Astrocyte (in vitro differentiated cells and primary cell): Measurements from ENCODE around the gene ADGRL1. TPM values are rescaled to one million over a fixed set of nuclear protein-coding genes. Genes with fewer than 3 reads are reported as not detected.

Experiments used
- DNase-seq: peaks from one replicate; pipeline ENCODE4 v3.0.0-alpha.2; 2010; ENCODE audit warnings: low read depth
- FAIRE-seq: peaks from 2 replicates; lab custom pipeline; 2011; peaks lifted over from hg19 to GRCh38; lab: Jason Lieb, UNC
- H2AFZ ChIP-seq: 2 replicates; pipeline ENCODE4 v1.6.0; 2012; ENCODE audit warnings: low read depth, low read length, inconsistent platforms
- H3K27ac ChIP-seq: 2 replicates; pipeline ENCODE4 v1.5.1; 2011; ENCODE audit warnings: low read depth, low read length, inconsistent platforms
- H3K27me3 ChIP-seq: 2 replicates; pipeline ENCODE4 v1.6.0; 2011; ENCODE audit warnings: low read length, inconsistent platforms; ENCODE audit not compliant: insufficient read depth
- H3K36me3 ChIP-seq: 2 replicates; pipeline ENCODE4 v1.5.1; 2011; ENCODE audit warnings: low read length, inconsistent platforms; ENCODE audit not compliant: insufficient read depth
- H3K4me1 ChIP-seq: 2 replicates; pipeline ENCODE4 v1.5.1; 2011; ENCODE audit warnings: low read length, inconsistent platforms; ENCODE audit not compliant: insufficient read depth
- H3K4me2 ChIP-seq: 2 replicates; pipeline ENCODE4 v1.6.0; 2012; ENCODE audit warnings: low read length, inconsistent platforms
- H3K4me3 ChIP-seq: 2 replicates; pipeline ENCODE4 v1.5.1; 2011; ENCODE audit warnings: low read depth, mild to moderate bottlenecking, low read length, inconsistent platforms; ENCODE audit not compliant: insufficient read depth
- H3K79me2 ChIP-seq: 2 replicates; pipeline ENCODE4 v1.6.0; 2012; ENCODE audit warnings: mild to moderate bottlenecking, low read length, inconsistent platforms; ENCODE audit not compliant: insufficient read depth
- H3K9ac ChIP-seq: 2 replicates; pipeline ENCODE4 v1.6.0; 2012; ENCODE audit warnings: mild to moderate bottlenecking, low read length, inconsistent platforms
- H3K9me3 ChIP-seq: 2 replicates; pipeline ENCODE4 v1.5.1; 2012; ENCODE audit warnings: low read depth, mild to moderate bottlenecking, low read length, inconsistent platforms; ENCODE audit not compliant: insufficient read depth
- H4K20me1 ChIP-seq: 2 replicates; pipeline ENCODE4 v1.6.0; 2012; ENCODE audit warnings: low read length, inconsistent platforms; ENCODE audit not compliant: insufficient read depth
- H3K27ac Mint-ChIP-seq: one replicate; pipeline ENCODE4 v1.8.0; 2021; ENCODE audit warnings: mild to moderate bottlenecking, mixed read lengths; ENCODE audit not compliant: unreplicated experiment
- H3K27me3 Mint-ChIP-seq: one replicate; pipeline ENCODE4 v1.8.0; 2021; ENCODE audit warnings: low read depth, mixed read lengths; ENCODE audit not compliant: unreplicated experiment
- H3K36me3 Mint-ChIP-seq: one replicate; pipeline ENCODE4 v1.8.0; 2021; ENCODE audit warnings: low read depth, mixed read lengths; ENCODE audit not compliant: unreplicated experiment
- H3K4me1 Mint-ChIP-seq: one replicate; pipeline ENCODE4 v1.8.0; 2021; ENCODE audit warnings: low read depth, mixed read lengths; ENCODE audit not compliant: unreplicated experiment
- H3K4me3 Mint-ChIP-seq: one replicate; pipeline ENCODE4 v1.8.0; 2021; ENCODE audit warnings: mild to moderate bottlenecking, moderate library complexity, mixed read lengths; ENCODE audit not compliant: unreplicated experiment
- H3K9me3 Mint-ChIP-seq: one replicate; pipeline ENCODE4 v1.8.0; 2021; ENCODE audit warnings: mild to moderate bottlenecking, mixed read lengths; ENCODE audit not compliant: unreplicated experiment
- CTCF ChIP-seq: IDR thresholded peaks from 2 replicates; pipeline ENCODE4 v1.5.1; 2011; ENCODE audit warnings: low read depth, mild to moderate bottlenecking, inconsistent platforms, low read length, moderate library complexity; ENCODE audit not compliant: insufficient read depth
- EZH2 ChIP-seq: IDR thresholded peaks from 2 replicates; pipeline ENCODE4 v1.6.1; 2012; ENCODE audit warnings: mild to moderate bottlenecking, low read length, inconsistent platforms; ENCODE audit not compliant: insufficient read depth
- total RNA-seq: library from RNA; stranded (reverse); gene quantifications from 2 replicates; pipeline ENCODE4 v1.2.1, GENCODE V29; 2021

Gene ADGRL1
- total RNA-seq, 1 donor from 2014 or later: 40.9 TPM

DNA sequence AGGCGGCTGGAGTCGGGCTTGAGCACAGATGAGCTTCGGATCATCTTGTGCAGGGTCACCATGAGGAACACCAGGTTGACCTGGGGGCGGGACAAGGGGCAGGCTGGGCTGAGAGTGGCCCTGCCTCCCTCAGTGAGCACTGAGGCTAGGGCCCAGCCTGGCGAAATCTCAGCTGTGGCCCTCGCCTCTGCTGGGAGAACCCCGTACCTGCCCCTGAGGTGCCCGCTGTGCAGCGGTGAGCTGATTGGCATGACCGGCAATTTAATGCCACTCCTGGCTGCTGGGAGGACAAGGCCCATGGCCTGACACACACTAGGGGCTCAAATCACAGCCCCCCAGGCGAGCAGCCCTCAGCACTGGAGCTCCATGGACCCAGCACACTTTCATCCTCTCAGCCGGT lies 49.8 kb downstream of the ADGRL1 start:
- H3K4me3 Mint-ChIP-seq: no peak overlapping the region
- Histone ChIP-seq H3K79me2 (no peaks in the 10 kb centered on the region), H3K4me1 (no peaks in the 10 kb centered on the region), H3K4me2 (no peak overlapping the region), H3K27me3 (no peaks in the 10 kb centered on the region), H2AFZ (no peak overlapping the region), H3K4me3 (no peak overlapping the region), H3K36me3 (no peaks in the 10 kb centered on the region), H4K20me1 (peaks cover 9% of the 10 kb centered on the region), H3K9me3 (no peaks in the 10 kb centered on the region), H3K9ac (no peak overlapping the region), H3K27ac (no peak overlapping the region)
- H3K27me3 Mint-ChIP-seq: no peaks in the 10 kb centered on the region
- FAIRE-seq (no peak), DNase-seq (no peak)
- H3K4me1 Mint-ChIP-seq: no peaks in the 10 kb centered on the region
- no peak overlapping the region for H3K27ac Mint-ChIP-seq
- TF ChIP-seq EZH2 (no peak), CTCF (no peak)
- no peaks in the 10 kb centered on the region for H3K9me3 Mint-ChIP-seq
- peaks cover 17% of the 10 kb centered on the region for H3K36me3 Mint-ChIP-seq

- FAIRE-seq: no peak
- no peak overlapping the region for H3K27ac Mint-ChIP-seq
Observed at GRCh38 chr19:14155371-14155770, 50.6 kb downstream of the ADGRL1 start.

More at GRCh38 chr19:14155371-14155770, 50.6 kb downstream of the ADGRL1 start:
- TF ChIP-seq EZH2: no peak
- no peak for TF ChIP-seq CTCF
- Histone ChIP-seq H3K4me3 (no peak overlapping the region), H3K36me3 (no peaks in the 10 kb centered on the region), H3K9ac (no peak overlapping the region), H3K27me3 (no peaks in the 10 kb centered on the region), H3K27ac (no peak overlapping the region), H2AFZ (no peak overlapping the region), H3K4me2 (no peak overlapping the region), H3K79me2 (no peaks in the 10 kb centered on the region), H3K9me3 (no peaks in the 10 kb centered on the region), H4K20me1 (peaks cover 10% of the 10 kb centered on the region), H3K4me1 (no peaks in the 10 kb centered on the region)
- no peak for DNase-seq
- Mint-ChIP-seq H3K4me1 (no peaks in the 10 kb centered on the region), H3K27me3 (no peaks in the 10 kb centered on the region), H3K4me3 (no peak overlapping the region), H3K9me3 (no peaks in the 10 kb centered on the region), H3K36me3 (peaks cover 17% of the 10 kb centered on the region)
